ENCODE measurements around the gene ABCG4. TPM values are rescaled to one million over a fixed set of nuclear protein-coding genes. Genes with fewer than 3 reads are reported as not detected.
A peak's percentile ranks its signal among the peaks of the same experiment; 100 is the strongest.

Gene ABCG4
- total RNA-seq, 6 donors from 2014 or later, result 0.06 to 0.78 TPM; not detected in 4

GRCh38 chr11:119193001-119193400 lies 44.1 kb downstream of the ABCG4 start:
- ATAC-seq (ENCODE audit: low FRiP score in 2 of 2), result no peak
- Histone ChIP-seq H3K27me3 (no peaks in the 10 kb centered on the region), H3K9me3 (no peaks in the 10 kb centered on the region), H3K36me3 (no peaks in the 10 kb centered on the region), H3K4me3 (no peak overlapping the region), H3K27ac (peak overlapping the region in 3 of 4 donors; percentile 26 to 71 (median 53)), H3K4me1 (peaks cover 0 to 8% (median 3%) of the 10 kb centered on the region in 4 donors)
- no peak for TF ChIP-seq POLR2A (IDR thresholded peaks at IDR 0.05)
- no peak for TF ChIP-seq EP300 (IDR thresholded peaks at IDR 0.05)
- no peak for TF ChIP-seq POLR2AphosphoS5 (IDR thresholded peaks at IDR 0.05)
- no peak for TF ChIP-seq CTCF (IDR thresholded peaks at IDR 0.05)
- no peak for DNase-seq
- 83 to 88% methylated on average over 3 to 5 of the region's 5 CpGs for WGBS, 2 donors

DNA sequence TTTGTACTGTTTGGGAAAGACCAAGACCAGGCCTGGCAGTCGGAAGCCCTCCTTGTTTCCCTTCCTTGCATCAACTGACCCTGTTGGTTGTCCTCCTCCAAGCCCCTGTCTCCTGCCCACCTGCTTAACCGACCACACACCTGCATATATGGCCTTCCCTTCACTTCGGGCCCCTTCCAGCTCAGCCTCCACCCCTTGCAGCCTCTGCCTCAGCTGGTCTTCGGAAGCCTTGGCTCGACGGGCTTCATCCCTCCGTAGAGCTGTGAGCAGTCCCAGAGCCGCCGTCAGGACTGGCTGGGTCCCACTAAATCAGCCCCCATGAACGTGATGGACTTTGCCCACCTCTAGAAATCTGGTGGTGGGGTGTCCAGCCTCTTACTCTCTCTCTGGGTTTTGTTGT lies 44.8 kb downstream of the ABCG4 start:
- no peaks in the 10 kb centered on the region for H3K36me3 ChIP-seq
- no peak for DNase-seq
- no peak for ATAC-seq (ENCODE audit: low FRiP score in 2 of 2)
- H3K27ac ChIP-seq, result no peak overlapping the region
- H3K4me1 ChIP-seq, result peaks cover 0 to 8% (median 3%) of the 10 kb centered on the region in 4 donors
- no peak overlapping the region for H3K4me3 ChIP-seq
- H3K27me3 ChIP-seq, result no peaks in the 10 kb centered on the region
- WGBS, 2 donors, result 87 to 91% methylated on average over 10 of the region's 10 CpGs
- TF ChIP-seq POLR2AphosphoS5 (IDR thresholded peaks at IDR 0.05), result no peak
- no peak for TF ChIP-seq EP300 (IDR thresholded peaks at IDR 0.05)
- no peak for TF ChIP-seq CTCF (IDR thresholded peaks at IDR 0.05)
- no peak for TF ChIP-seq POLR2A (IDR thresholded peaks at IDR 0.05)
- H3K9me3 ChIP-seq, result no peaks in the 10 kb centered on the region

GRCh38 chr11:119194811-119195440 lies 46.1 kb downstream of the ABCG4 start:
- H3K27ac ChIP-seq, result no peak overlapping the region
- H3K4me3 ChIP-seq, result no peak overlapping the region
- no peaks in the 10 kb centered on the region for H3K36me3 ChIP-seq
- H3K4me1 ChIP-seq, result peaks cover 0 to 8% (median 3%) of the 10 kb centered on the region in 4 donors
- no peak for TF ChIP-seq POLR2A (IDR thresholded peaks at IDR 0.05)
- no peak for TF ChIP-seq POLR2AphosphoS5 (IDR thresholded peaks at IDR 0.05)
- no peak for TF ChIP-seq CTCF (IDR thresholded peaks at IDR 0.05)
- H3K27me3 ChIP-seq, result no peaks in the 10 kb centered on the region
- H3K9me3 ChIP-seq, result no peaks in the 10 kb centered on the region
- 72 to 91% methylated on average over 6 to 7 of the region's 7 CpGs for WGBS, 2 donors
- DNase-seq (no peak), ATAC-seq (ENCODE audit: low FRiP score in 2 of 2) (no peak)

DNA sequence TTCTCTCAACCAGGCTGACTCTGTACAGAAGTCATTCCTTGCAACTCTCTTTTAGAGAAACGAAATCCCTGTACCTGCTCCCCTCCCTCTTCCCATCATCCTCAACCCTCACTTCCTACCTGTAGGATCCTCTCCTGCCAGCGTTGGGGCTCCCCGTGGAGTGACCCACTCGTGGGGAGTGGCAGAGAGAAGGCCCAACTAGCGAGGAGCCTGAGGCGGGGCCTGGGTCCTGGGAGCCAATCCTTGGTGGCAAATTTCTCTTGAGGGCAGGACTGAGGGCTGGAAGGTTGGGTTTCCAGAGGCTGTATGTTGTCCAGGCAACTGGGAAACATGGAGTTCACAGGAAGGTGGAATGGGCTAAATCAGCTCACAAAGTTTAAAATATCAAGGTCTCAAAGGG lies 46.8 kb downstream of the ABCG4 start:
- peak overlapping the region in 1 of 4 donors; percentile 69 for H3K27ac ChIP-seq
- no peaks in the 10 kb centered on the region for H3K36me3 ChIP-seq
- H3K4me3 ChIP-seq, result no peak overlapping the region
- WGBS, 2 donors, result 31 to 43% methylated on average over 6 of the region's 6 CpGs
- ATAC-seq (ENCODE audit: low FRiP score in 2 of 2), result peak; percentile 69 to 86
- peaks cover 0 to 8% (median 3%) of the 10 kb centered on the region in 4 donors for H3K4me1 ChIP-seq
- H3K9me3 ChIP-seq, result no peaks in the 10 kb centered on the region
- no peaks in the 10 kb centered on the region for H3K27me3 ChIP-seq
- no peak for TF ChIP-seq EP300 (IDR thresholded peaks at IDR 0.05)
- TF ChIP-seq POLR2AphosphoS5 (IDR thresholded peaks at IDR 0.05), result no peak
- TF ChIP-seq CTCF (IDR thresholded peaks at IDR 0.05), result no peak
- peak in 1 of 4 donors; percentile 13 for TF ChIP-seq POLR2A (IDR thresholded peaks at IDR 0.05)
- DNase-seq, result peak; percentile 80
